NCI-H1436 (cell line): ENCODE measurements around the gene PIK3C3.

Experiments
- DNase-seq: peaks from one replicate; lab custom pipeline; 2025; lab: John Stamatoyannopoulos, UW

Gene PIK3C3

GRCh38 chr18:41954827-41955613 lies at the start of gene PIK3C3:
Gene PIK3C3 (plus strand): TSS chr18:41955234. CDS start chr18:41955292, 58 bp downstream.
- peak; percentile 94 for DNase-seq

GRCh38 chr18:41905786-41906527 lies 49.1 kb upstream of the PIK3C3 start:
- no peak for DNase-seq

- peak; percentile 58 for DNase-seq
Observed at GRCh38 chr18:41906528-41907146, 48.4 kb upstream of the PIK3C3 start.

- DNase-seq, result no peak
Observed at GRCh38 chr18:41917181-41917580, 37.9 kb upstream of the PIK3C3 start.

GRCh38 chr18:41921770-41922169 lies 33.3 kb upstream of the PIK3C3 start:
- DNase-seq, result no peak

GRCh38 chr18:41922176-41922575 lies 32.9 kb upstream of the PIK3C3 start:
- DNase-seq, result no peak

GRCh38 chr18:41922841-41923240 lies 32.2 kb upstream of the PIK3C3 start:
- DNase-seq, result no peak

- no peak for DNase-seq
Observed at GRCh38 chr18:41923446-41923845, 31.6 kb upstream of the PIK3C3 start.

- DNase-seq, result no peak
Observed at GRCh38 chr18:41928581-41928980, 26.5 kb upstream of the PIK3C3 start.

- no peak for DNase-seq
Observed at GRCh38 chr18:41932899-41933298, 22.1 kb upstream of the PIK3C3 start.

GRCh38 chr18:41933778-41934177 lies 21.3 kb upstream of the PIK3C3 start:
- no peak for DNase-seq

GRCh38 chr18:41936471-41937134 lies 18.4 kb upstream of the PIK3C3 start:
- DNase-seq, result no peak

- DNase-seq, result no peak
Observed at GRCh38 chr18:41938445-41938844, 16.6 kb upstream of the PIK3C3 start.

GRCh38 chr18:41939326-41939725 lies 15.7 kb upstream of the PIK3C3 start:
- DNase-seq, result no peak

GRCh38 chr18:41940506-41941215 lies 14.4 kb upstream of the PIK3C3 start:
- DNase-seq, result no peak

GRCh38 chr18:41942254-41942653 lies 12.8 kb upstream of the PIK3C3 start:
- DNase-seq, result no peak

GRCh38 chr18:41948544-41949110 lies 6.4 kb upstream of the PIK3C3 start:
- no peak for DNase-seq

- DNase-seq, result no peak
Observed at GRCh38 chr18:41949206-41949920, 5.7 kb upstream of the PIK3C3 start.

- no peak for DNase-seq
Observed at GRCh38 chr18:41955688-41956087, 654 bp downstream of the PIK3C3 start.

- DNase-seq, result no peak
Observed at GRCh38 chr18:41959045-41959444, 4.0 kb downstream of the PIK3C3 start.
